Nucleus accumbens (tissue), 56 donors: ENCODE results near the gene CLCN6.

Experiments
- DNase-seq, 56 donors: peaks; one replicate each; lab custom pipeline; 2025; lab: John Stamatoyannopoulos, UW

Gene CLCN6

GRCh38 chr1:11823366-11824137 is 17.6 kb downstream of the CLCN6 start:
- DNase-seq, result no peak

GRCh38 chr1:11825131-11825530 is 19.1 kb downstream of the CLCN6 start:
- no peak for DNase-seq

GRCh38 chr1:11826946-11827345 is 21.0 kb downstream of the CLCN6 start:
- DNase-seq, result no peak

GRCh38 chr1:11828511-11828910 is 22.5 kb downstream of the CLCN6 start:
- no peak for DNase-seq

- DNase-seq, result no peak
These were observed 26.1 kb downstream of the CLCN6 start for GRCh38 chr1:11831945-11832725.

- DNase-seq, result no peak
These were observed 27.5 kb downstream of the CLCN6 start for GRCh38 chr1:11833497-11833896.

- no peak for DNase-seq
These were observed 27.9 kb downstream of the CLCN6 start for GRCh38 chr1:11833900-11834299.

- DNase-seq, result no peak
These were observed 29.6 kb downstream of the CLCN6 start for GRCh38 chr1:11835441-11836225.

GRCh38 chr1:11836955-11837766 is 31.2 kb downstream of the CLCN6 start:
- no peak for DNase-seq

- DNase-seq, result no peak
These were observed 31.9 kb downstream of the CLCN6 start for GRCh38 chr1:11837767-11838348.

- DNase-seq, result peak in 48 of 56 donors; percentile 13 to 85 (median 47)
These were observed 32.6 kb downstream of the CLCN6 start for GRCh38 chr1:11838349-11839272.

- DNase-seq, result no peak
These were observed 34.0 kb downstream of the CLCN6 start for GRCh38 chr1:11839727-11840705.

GRCh38 chr1:11841245-11842153 is 35.5 kb downstream of the CLCN6 start:
- no peak for DNase-seq

- no peak for DNase-seq
These were observed 36.4 kb downstream of the CLCN6 start for GRCh38 chr1:11842154-11843041.

GRCh38 chr1:11845641-11846335 is 39.8 kb downstream of the CLCN6 start:
- DNase-seq, result no peak
